Measurements from ENCODE around the gene TMEM201. TPM values are rescaled to one million over a fixed set of nuclear protein-coding genes. Genes with fewer than 3 reads are reported as not detected.
A peak's percentile ranks its signal among the peaks of the same experiment; 100 is the strongest.

Gene TMEM201
- total RNA-seq, 1 donor from 2014 or later = 26.0 TPM

- Mint-ChIP-seq H3K4me3 (no peak overlapping the region), H3K27ac (no peak overlapping the region), H3K4me1 (ENCODE audit: unreplicated experiment) (peaks cover 30% of the 10 kb centered on the region), H3K27me3 (no peaks in the 10 kb centered on the region), H3K9me3 (no peaks in the 10 kb centered on the region), H3K36me3 (no peaks in the 10 kb centered on the region)
- DNase-seq (ENCODE audit: extremely low spot score, unreplicated experiment) = no peak
- no peak for TF ChIP-seq CTCF (conservative IDR thresholded peaks at IDR 0.05)
Observed at GRCh38 chr1:9592510-9593075, 3.9 kb downstream of the TMEM201 start.

- DNase-seq (ENCODE audit: extremely low spot score, unreplicated experiment) = no peak
- Mint-ChIP-seq H3K9me3 (no peaks in the 10 kb centered on the region), H3K27ac (peak overlapping the region; percentile 74), H3K4me1 (ENCODE audit: unreplicated experiment) (peaks cover 29% of the 10 kb centered on the region), H3K27me3 (no peaks in the 10 kb centered on the region), H3K4me3 (peak overlapping the region; percentile 54), H3K36me3 (no peaks in the 10 kb centered on the region)
- TF ChIP-seq CTCF (conservative IDR thresholded peaks at IDR 0.05) = no peak
Observed at GRCh38 chr1:9593147-9593491, 4.4 kb downstream of the TMEM201 start.

GRCh38 chr1:9593492-9594465 lies 5.1 kb downstream of the TMEM201 start:
- no peaks in the 10 kb centered on the region for H3K27me3 Mint-ChIP-seq
- TF ChIP-seq CTCF (conservative IDR thresholded peaks at IDR 0.05) = peak; percentile 32
- H3K9me3 Mint-ChIP-seq = no peaks in the 10 kb centered on the region
- peak overlapping the region; percentile 54 for H3K4me3 Mint-ChIP-seq
- DNase-seq (ENCODE audit: extremely low spot score, unreplicated experiment) = peak; percentile 76
- H3K36me3 Mint-ChIP-seq = no peaks in the 10 kb centered on the region
- H3K27ac Mint-ChIP-seq = peak overlapping the region; percentile 74
- H3K4me1 Mint-ChIP-seq (ENCODE audit: unreplicated experiment) = peaks cover 26% of the 10 kb centered on the region

- TF ChIP-seq CTCF (conservative IDR thresholded peaks at IDR 0.05) = no peak
- Mint-ChIP-seq H3K4me1 (ENCODE audit: unreplicated experiment) (peaks cover 25% of the 10 kb centered on the region), H3K4me3 (no peak overlapping the region), H3K27me3 (no peaks in the 10 kb centered on the region), H3K9me3 (no peaks in the 10 kb centered on the region), H3K36me3 (no peaks in the 10 kb centered on the region), H3K27ac (no peak overlapping the region)
- no peak for DNase-seq (ENCODE audit: extremely low spot score, unreplicated experiment)
Observed at GRCh38 chr1:9594471-9595155, 5.9 kb downstream of the TMEM201 start.

- no peaks in the 10 kb centered on the region for H3K27me3 Mint-ChIP-seq
- no peaks in the 10 kb centered on the region for H3K36me3 Mint-ChIP-seq
- H3K27ac Mint-ChIP-seq = no peak overlapping the region
- no peaks in the 10 kb centered on the region for H3K9me3 Mint-ChIP-seq
- no peak overlapping the region for H3K4me3 Mint-ChIP-seq
- H3K4me1 Mint-ChIP-seq (ENCODE audit: unreplicated experiment) = peaks cover 21% of the 10 kb centered on the region
- no peak for TF ChIP-seq CTCF (conservative IDR thresholded peaks at IDR 0.05)
- DNase-seq (ENCODE audit: extremely low spot score, unreplicated experiment) = no peak
Observed at GRCh38 chr1:9595156-9595967, 6.7 kb downstream of the TMEM201 start.
